Thymus (tissue), 11 donors: ENCODE data around the gene ZBTB38. TPM values are rescaled to one million over a fixed set of nuclear protein-coding genes. Genes with fewer than 3 reads are reported as not detected.

Experiments
- DNase-seq, 9 donors: peaks; one replicate each; pipeline ENCODE4 v3.0.0-alpha.2; 2013; ENCODE audit warnings: low spot score in 9 of 9, low read depth in 6 of 9, missing footprints in 1 of 9
- H3K27ac ChIP-seq, 2 donors: one replicate each; pipeline ENCODE4 v1.5.1; 2013; ENCODE audit warnings: control low read depth in 1 of 2, low read depth in 1 of 2, low read length in 1 of 2, mild to moderate bottlenecking in 1 of 2, moderate library complexity in 1 of 2
- H3K27me3 ChIP-seq, 2 donors: one replicate each; pipeline ENCODE4 v1.5.1; 2013; ENCODE audit warnings: low read length in 1 of 2; ENCODE audit not compliant: control insufficient read depth in 2 of 2, insufficient read depth in 1 of 2
- H3K36me3 ChIP-seq, 2 donors: one replicate each; pipeline ENCODE4 v1.5.1; 2013; ENCODE audit warnings: low read length in 1 of 2, mild to moderate bottlenecking in 1 of 2, moderate library complexity in 1 of 2; ENCODE audit not compliant: control insufficient read depth in 2 of 2, insufficient read depth in 2 of 2
- H3K4me1 ChIP-seq, 2 donors: one replicate each; pipeline ENCODE4 v1.5.1; 2013; ENCODE audit warnings: low read length in 2 of 2; ENCODE audit not compliant: control insufficient read depth in 2 of 2, insufficient read depth in 2 of 2
- H3K4me3 ChIP-seq, 2 donors: one replicate each; pipeline ENCODE4 v1.5.1; 2013; ENCODE audit warnings: low read length in 2 of 2, control low read depth in 1 of 2, mild to moderate bottlenecking in 1 of 2
- H3K9me3 ChIP-seq, 2 donors: one replicate each; pipeline ENCODE4 v1.5.1; 2013; ENCODE audit warnings: low read length in 1 of 2, mild to moderate bottlenecking in 1 of 2; ENCODE audit not compliant: control insufficient read depth in 2 of 2, insufficient read depth in 1 of 2
- WGBS: extraction: QIAGEN DNeasy Blood & Tissue Kit; methylation state at CpG from one replicate; pipeline ENCODE4 v1.1.7; 2013; 5-methylcytosine and 5-hydroxymethylcytosine counted together
- polyA plus RNA-seq: library from polyadenylated mRNA; stranded (reverse); fragments of 200-250 nt; gene quantifications from one replicate; pipeline ENCODE4 v1.2.3, GENCODE V29; 2013
- total RNA-seq: library from RNA; stranded (reverse); fragments of 120-200 nt; gene quantifications from one replicate; pipeline ENCODE4 v1.2.4, GENCODE V29; 2013
- donor health status: healthy.

The ZBTB38 gene
- total and polyA plus RNA-seq, 2 donors: 9.9 to 11.0 TPM

DNA sequence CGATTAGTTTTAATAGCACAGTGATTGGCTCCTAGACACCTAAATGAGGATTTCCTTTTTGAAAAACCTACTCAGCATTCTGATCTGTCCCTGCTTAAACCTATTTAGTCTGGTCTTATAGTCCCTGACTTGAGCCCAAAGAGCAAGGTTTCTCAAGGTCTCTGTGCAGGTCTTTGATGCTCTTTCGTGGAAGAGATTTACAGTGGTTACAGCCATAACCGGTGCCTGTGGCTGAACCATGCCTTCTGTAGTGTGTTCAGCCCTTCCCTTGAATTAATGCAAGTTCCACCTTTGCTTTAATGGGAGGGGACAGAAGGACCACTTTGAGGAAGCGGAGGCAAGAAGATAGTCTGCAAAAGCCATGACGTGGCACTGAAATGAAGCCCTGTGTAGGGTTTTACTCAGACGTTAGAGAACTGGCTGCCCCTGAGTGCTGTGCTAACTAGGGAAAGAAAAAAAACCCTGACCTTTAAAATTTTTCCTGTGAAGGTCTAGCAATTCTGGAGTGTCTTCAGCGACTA lies 43.0 kb downstream of the ZBTB38 start:
- peak in 1 of 9 donors; percentile 39 for DNase-seq
- peak overlapping the region; percentile 16 to 91 for H3K27ac ChIP-seq
- H3K27me3 ChIP-seq: no peaks in the 10 kb centered on the region
- H3K36me3 ChIP-seq: no peaks in the 10 kb centered on the region
- WGBS: 80% methylated on average over 7 of the region's 7 CpGs
- H3K9me3 ChIP-seq: no peaks in the 10 kb centered on the region
- no peak overlapping the region for H3K4me3 ChIP-seq
- H3K4me1 ChIP-seq: peaks cover 4 to 34% of the 10 kb centered on the region in 2 donors

DNA sequence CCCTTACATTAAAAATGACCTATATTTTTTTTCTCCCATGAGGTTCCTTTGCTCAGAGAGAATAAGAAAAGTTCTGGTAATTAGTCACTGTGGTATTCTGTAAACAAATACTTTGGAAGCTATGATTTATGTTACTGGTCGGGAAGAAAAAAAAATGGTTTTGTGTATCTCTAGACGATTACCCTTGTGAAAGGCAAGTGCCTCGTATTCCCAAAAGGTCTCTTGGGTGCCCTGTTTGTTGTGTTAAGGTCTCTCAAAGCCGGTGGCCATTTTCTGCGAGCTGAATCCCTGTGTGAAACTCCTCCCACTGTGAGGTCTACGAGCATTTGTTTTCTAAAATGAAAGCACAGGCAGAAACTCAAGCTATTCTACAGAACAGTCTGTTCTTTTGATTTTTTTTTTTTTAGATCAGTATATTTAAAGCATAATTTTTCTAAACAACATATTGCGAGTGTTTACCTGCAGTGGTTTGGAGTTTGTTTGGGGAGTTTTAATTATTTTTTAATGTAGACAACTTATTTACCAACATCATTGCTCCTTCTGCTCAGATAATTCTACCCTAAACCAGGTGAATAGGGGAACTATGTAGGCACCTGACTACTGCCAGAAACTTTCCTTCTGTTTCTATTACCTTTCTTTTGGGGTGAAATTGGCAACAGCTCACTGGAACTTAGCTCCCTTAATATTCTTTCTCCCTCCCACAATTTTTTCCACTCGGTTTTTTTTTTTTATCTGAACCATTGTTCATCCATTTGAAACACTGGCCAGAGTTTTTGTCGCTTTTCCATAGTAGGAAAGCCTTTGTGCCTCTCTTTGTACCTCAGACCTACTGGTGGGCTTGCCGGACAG lies 44.0 kb downstream of the ZBTB38 start:
- Histone ChIP-seq H3K27ac (peak overlapping the region; percentile 16 to 78), H3K4me1 (peaks cover 4 to 34% of the 10 kb centered on the region in 2 donors), H3K27me3 (no peaks in the 10 kb centered on the region), H3K4me3 (no peak overlapping the region), H3K36me3 (no peaks in the 10 kb centered on the region), H3K9me3 (no peaks in the 10 kb centered on the region)
- WGBS: 42% methylated on average over 10 of the region's 10 CpGs
- peak in 5 of 9 donors; percentile 26 to 75 (median 32) for DNase-seq

DNA sequence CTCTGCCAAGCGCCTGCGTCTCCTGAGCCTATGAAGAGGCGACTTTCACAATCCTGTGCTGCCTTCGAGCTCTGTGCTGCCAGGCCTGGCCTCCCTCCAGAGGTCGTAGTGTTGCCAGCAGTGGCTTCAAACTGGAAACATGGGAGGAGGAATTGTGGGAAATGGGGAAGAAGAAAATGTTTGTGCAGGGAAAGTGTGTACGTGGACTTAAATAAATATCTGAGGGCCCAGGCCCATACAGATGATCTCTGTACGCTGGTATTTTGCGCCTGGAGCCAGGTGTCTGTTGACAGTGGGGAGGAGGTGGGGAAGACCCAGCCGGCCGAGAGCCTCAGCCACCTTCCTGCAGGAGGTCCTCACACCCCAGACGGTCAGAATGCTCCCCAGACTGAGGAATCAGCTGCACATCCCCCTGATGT lies 44.6 kb downstream of the ZBTB38 start:
- Histone ChIP-seq H3K4me1 (peaks cover 4 to 34% of the 10 kb centered on the region in 2 donors), H3K9me3 (no peaks in the 10 kb centered on the region), H3K4me3 (no peak overlapping the region), H3K27me3 (no peaks in the 10 kb centered on the region), H3K36me3 (no peaks in the 10 kb centered on the region), H3K27ac (peak overlapping the region; percentile 16 to 68)
- 95% methylated on average over 11 of the region's 11 CpGs for WGBS
- DNase-seq: no peak

DNA sequence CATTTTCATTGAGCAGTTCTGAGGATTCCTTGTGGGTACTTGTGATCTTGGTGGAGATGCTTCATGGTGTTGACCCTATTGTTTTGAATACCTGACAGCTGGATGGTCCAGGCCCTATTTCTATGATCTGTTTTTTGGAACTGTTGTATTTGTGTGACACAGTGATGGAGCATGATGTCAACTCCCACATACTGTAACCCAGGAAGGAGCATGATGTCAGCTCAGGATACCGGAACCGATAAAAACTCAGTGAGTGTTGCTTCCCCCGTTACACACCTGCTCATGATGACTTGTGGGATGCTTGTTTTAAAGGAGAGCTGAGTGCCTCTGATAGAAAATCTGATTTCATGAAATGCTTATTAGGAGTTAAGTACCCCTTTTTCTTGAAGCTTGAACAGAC lies 45.1 kb downstream of the ZBTB38 start:
- Histone ChIP-seq H3K36me3 (no peaks in the 10 kb centered on the region), H3K27ac (peak overlapping the region in 1 of 2 donors; percentile 68), H3K4me1 (peaks cover 4 to 34% of the 10 kb centered on the region in 2 donors), H3K9me3 (no peaks in the 10 kb centered on the region), H3K4me3 (no peak overlapping the region), H3K27me3 (no peaks in the 10 kb centered on the region)
- DNase-seq: no peak
- 94% methylated on average over 3 of the region's 3 CpGs for WGBS

DNA sequence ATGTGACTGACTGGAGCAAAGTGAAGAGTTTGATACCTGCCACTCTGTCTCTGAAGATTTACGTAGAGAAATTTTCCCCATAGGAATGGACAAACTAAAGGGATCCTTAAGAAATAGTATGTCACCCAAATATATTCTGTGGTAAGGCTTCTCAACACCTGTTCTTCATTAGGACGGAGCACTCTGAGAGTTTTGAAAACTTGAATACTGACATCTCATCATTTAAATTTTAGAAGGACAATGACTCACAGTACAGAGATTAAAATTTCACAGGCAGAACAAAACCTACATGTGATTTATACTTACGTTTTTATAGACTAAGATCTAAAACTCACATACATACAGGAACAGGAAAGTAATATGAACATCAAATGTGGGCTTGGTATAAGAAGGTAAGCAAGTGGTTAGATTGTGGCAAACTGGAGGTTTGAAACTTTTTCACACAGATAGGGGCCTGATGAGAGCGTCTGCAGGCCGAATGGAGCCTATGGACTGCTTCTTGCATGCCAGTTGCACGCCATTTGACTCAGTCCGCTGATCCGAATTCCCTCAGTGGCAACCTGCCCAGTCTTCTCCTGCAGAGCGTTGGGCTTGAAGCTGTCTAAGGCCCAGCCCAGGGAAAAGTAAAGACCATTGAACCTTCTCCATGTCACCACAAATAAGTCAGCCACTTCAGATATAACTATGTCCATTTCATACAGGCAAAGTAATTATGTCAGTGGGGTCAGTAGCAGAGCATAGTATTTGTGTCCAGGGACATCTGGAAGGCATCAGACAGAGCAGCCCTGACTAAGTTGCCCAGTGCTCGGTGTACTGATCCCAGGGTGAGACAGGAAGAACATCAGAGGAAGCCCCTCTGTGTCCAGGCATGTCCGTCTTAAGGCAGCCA lies 45.7 kb downstream of the ZBTB38 start:
- no peak overlapping the region for H3K4me3 ChIP-seq
- H3K27ac ChIP-seq: peak overlapping the region in 1 of 2 donors; percentile 57
- H3K9me3 ChIP-seq: no peaks in the 10 kb centered on the region
- no peaks in the 10 kb centered on the region for H3K27me3 ChIP-seq
- DNase-seq: peak in 1 of 9 donors; percentile 39
- peaks cover 4 to 34% of the 10 kb centered on the region in 2 donors for H3K4me1 ChIP-seq
- WGBS: 85% methylated on average over 11 of the region's 11 CpGs
- H3K36me3 ChIP-seq: no peaks in the 10 kb centered on the region

DNA sequence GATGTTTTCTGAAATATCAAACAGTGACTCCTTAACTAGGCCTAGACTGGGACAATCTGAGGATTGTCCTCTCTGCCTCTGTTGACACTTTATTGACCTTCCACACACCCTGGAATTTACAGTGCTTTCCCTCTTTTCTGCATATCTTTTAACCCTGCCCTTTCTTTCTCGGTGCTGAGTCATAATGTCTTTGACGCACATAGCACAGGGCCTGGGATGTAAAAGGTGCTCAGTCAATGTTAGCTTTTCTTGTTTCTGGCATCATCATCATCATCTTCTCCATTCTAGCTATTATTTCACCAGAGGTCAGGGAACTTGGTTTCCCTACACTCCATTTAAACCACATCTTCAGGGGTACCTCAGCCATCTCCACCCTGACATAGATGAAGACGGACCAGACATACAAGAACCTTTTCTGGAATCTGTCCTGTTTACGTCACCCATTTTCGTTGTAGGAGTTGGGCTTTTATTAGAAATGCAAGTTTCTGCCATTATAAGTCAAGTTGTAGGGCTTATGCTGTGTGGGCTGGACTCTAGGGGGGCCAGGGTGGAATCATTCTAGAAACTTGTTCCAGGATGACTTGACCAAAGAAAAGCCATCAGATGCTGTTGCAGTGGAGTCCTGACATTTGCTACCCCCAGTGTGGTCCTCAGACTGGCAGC lies 46.6 kb downstream of the ZBTB38 start:
- no peak overlapping the region for H3K27ac ChIP-seq
- no peak overlapping the region for H3K4me3 ChIP-seq
- H3K27me3 ChIP-seq: no peaks in the 10 kb centered on the region
- 95% methylated on average over 5 of the region's 5 CpGs for WGBS
- peaks cover 4 to 31% of the 10 kb centered on the region in 2 donors for H3K4me1 ChIP-seq
- H3K9me3 ChIP-seq: no peaks in the 10 kb centered on the region
- H3K36me3 ChIP-seq: no peaks in the 10 kb centered on the region
- no peak for DNase-seq

DNA sequence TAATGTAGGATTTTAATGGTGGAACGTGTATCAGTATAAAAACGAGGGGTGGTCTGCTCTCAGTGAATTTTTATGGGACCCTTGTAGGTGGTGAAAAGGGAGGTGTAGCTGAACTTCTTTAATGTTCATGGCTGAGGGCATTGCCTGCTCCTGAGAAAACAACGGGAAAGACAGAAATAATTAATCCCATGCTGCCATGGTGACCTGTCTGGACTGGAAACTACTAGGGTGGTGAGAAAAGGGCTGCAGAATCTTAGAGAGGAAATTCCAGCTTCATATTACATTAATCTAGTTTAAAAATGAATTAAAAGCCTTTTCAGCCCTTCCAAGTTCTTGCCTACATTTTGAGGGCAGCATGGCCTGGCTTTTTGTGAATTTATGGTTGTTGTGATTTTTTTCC lies 47.6 kb downstream of the ZBTB38 start:
- Histone ChIP-seq H3K27ac (no peak overlapping the region), H3K4me3 (no peak overlapping the region), H3K9me3 (no peaks in the 10 kb centered on the region), H3K36me3 (no peaks in the 10 kb centered on the region), H3K4me1 (peaks cover 4 to 22% of the 10 kb centered on the region in 2 donors), H3K27me3 (no peaks in the 10 kb centered on the region)
- 96% methylated on average over 3 of the region's 3 CpGs for WGBS
- DNase-seq: no peak
